GM19099 (cell line): ENCODE results near the gene ZNF593.
A peak's percentile ranks its signal among the peaks of the same experiment; 100 is the strongest.

Experiments
- POLR2A ChIP-seq: IDR thresholded peaks from 3 replicates; pipeline ENCODE4 v1.6.1; 2011; ENCODE audit warnings: low read depth; ENCODE audit not compliant: insufficient read length; ENCODE audit errors: extremely low read depth

Gene ZNF593

DNA sequence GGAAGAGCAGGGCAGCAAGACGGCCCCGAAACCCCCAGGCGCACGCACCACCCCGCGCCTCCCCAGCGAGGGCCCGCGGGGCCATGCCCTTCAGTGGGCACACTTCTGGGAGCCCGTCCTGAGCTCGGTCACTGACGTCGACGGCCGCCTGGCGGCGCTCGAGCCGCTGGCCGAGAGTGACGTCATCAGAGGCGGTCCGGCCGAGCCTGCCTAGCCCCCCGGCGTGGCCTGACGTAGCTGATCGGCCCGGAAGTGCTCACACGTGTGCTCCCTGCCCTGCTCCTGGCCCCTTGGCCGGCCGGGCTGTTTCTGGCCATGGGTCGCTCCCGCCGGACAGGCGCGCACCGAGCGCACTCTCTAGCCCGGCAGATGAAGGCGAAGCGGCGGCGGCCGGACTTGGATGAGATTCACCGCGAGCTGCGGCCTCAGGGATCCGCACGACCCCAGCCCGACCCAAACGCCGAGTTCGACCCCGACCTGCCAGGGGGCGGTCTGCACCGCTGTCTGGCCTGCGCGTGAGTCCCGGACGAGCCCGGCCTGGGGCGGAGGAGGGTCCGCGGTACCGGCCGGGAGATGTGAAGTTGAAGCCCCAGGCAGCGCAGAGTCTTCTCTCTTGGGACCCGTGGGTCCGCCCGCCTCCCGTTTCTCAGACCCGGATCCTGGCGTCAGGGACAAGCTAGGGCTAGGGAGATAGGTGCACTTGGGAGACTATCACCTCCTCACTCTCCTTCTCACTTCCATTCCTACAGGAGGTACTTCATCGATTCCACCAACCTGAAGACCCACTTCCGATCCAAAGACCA lies at the start of gene ZNF593:
ZNF593 (plus strand) TSS at position 240 of the 803 bp plus-strand sequence; CDS start at position 316, 76 bp downstream.
- TF ChIP-seq POLR2A, result peak; percentile 85

DNA sequence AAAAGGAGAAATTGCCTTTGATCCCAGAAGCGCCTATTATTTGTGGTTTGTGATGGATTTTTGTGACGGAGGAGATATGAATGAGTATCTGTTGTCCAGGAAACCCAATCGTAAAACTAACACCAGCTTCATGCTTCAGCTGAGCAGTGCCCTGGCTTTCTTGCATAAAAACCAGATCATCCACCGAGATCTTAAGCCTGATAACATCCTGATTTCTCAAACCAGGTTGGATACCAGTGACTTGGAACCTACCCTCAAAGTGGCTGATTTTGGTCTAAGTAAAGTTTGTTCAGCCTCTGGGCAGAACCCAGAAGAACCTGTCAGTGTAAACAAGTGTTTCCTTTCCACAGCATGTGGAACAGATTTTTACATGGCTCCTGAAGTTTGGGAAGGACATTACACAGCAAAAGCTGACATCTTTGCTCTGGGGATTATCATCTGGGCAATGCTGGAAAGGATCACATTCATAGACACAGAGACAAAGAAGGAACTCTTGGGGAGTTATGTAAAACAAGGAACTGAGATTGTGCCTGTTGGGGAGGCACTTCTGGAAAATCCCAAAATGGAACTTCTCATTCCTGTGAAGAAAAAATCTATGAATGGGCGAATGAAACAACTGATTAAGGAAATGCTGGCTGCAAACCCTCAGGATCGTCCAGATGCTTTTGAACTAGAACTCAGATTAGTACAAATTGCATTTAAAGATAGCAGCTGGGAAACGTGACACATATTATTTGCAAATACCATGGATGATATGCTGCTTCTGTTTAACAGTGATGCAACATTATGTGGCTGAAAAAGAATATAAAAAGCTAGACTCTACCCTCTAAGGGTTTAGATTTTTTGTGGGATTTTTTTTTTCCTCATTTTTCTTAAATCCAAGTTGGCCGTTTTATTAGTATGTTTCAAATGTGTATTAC lies 47.6 kb upstream of the ZNF593 start:
- TF ChIP-seq POLR2A, result no peak

DNA sequence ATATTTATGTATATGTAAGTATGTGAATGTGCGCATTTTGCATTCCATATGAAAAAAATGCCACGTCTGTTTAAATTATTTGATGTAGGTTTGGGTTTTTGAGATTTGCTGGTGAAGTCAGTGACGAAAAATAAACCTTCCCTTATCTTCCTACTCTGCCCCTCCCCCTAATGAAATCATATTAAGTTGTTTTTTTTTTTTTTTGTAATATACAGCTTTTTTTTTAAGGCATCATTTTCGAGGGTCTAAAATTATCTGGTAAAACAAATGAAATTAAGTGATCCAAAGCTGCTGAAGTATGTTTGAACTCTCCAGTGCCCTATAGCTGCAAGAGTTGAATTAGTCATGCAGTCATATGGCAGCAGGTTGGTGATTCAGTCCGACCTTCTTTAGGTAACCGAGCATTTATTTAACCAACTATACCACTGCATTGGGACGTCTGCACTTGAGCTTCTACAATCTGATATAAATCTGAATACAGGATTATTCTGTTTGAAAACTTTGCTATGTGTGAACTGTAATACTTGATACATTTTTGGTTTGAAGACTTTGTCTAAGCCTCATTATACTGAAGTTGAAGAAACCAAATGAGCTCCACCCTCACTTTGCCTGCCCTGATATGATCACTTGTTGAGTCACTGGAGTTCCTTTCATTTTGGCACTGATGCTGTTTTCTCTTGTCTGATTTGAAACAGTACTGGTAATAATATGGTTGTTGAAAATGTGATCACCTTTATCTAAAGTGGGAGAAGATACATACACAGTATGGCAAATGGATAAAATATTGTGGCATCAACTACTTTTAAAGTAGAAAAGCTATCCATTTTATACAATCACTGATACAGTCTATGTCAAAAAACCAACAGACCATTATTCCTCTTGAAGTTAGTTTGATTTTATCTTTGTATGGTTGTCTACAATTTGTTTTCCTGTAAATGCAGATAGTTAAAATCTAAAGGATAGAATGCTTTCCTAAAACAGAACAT lies 46.4 kb upstream of the ZNF593 start:
- TF ChIP-seq POLR2A, result no peak

DNA sequence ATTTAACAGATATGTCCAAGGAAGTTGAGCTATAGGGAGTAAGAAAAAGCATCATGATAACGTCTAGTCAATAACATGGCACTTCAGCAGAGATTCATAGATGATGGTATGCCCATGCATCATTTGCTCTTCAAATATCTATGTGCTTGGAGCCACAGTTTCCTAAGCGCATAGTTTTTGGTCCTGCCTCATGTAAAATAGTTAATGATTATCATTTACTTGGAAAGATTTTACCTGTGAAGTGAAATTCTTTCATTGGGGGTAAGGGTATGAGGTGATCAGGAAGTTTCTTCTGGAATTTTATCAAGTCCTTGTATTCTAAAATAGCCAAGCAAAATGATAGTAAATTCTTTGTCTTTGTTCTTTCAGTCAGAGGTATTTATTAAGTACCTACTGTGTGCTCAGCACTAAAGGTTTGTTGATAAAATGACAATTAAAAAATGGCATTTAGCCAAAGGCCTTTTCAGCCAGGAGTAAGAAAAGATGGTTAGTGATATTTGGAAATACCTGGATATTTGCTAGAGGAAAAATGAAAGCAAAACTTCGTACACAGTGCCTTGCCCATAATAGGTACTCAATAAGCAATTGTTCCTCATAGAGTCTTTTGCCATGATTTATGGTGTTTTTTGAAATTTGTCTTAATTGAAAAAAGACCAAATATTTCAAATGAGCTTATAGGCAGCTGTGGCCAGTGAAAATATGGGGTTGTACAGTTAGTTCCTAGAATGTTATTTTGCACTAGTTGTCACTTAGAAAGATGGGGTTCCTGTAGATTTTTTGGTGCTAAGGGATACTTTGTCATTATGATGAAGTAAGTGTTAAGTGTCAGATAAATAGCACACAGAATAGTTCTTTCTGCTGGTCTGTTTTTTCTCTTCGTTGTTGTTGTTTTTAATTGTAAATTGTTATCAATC lies 45.0 kb upstream of the ZNF593 start:
- TF ChIP-seq POLR2A, result no peak

DNA sequence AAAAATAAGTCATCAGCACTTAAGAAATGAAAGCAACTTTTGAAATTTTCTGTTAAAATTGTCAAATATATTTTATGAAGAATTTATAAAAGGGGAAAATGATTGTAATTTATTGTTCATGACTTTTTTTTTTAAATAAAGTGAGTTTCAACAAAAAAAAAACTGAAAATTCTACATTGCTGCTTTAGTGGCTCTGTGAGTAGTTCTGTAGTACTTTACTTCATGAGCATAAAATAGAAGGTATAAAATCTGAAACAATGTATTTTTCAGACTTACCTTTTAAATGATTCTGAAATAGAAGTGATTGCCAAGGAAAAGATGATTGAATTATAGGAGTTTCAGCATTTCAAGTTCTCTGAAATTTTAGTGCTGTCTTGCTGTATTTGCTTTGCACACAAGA lies 44.3 kb upstream of the ZNF593 start:
- no peak for TF ChIP-seq POLR2A

DNA sequence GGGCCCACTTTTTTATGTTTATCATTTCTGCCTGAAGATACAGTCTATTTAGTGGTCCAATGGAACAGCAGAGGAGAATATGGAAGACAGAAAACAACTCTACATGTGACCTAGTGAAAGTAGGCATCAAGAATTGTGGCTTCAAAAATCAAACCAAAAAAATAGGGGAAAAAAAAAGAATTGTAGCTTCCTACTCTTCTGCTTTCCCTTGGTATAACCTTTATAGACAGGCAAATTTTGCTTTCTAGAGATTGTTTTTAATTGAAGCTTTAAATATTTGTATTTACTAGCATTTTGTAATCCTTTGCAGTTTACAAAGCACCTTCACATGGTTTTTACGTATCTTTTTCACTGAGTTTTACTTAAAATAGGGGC lies 43.8 kb upstream of the ZNF593 start:
- no peak for TF ChIP-seq POLR2A

DNA sequence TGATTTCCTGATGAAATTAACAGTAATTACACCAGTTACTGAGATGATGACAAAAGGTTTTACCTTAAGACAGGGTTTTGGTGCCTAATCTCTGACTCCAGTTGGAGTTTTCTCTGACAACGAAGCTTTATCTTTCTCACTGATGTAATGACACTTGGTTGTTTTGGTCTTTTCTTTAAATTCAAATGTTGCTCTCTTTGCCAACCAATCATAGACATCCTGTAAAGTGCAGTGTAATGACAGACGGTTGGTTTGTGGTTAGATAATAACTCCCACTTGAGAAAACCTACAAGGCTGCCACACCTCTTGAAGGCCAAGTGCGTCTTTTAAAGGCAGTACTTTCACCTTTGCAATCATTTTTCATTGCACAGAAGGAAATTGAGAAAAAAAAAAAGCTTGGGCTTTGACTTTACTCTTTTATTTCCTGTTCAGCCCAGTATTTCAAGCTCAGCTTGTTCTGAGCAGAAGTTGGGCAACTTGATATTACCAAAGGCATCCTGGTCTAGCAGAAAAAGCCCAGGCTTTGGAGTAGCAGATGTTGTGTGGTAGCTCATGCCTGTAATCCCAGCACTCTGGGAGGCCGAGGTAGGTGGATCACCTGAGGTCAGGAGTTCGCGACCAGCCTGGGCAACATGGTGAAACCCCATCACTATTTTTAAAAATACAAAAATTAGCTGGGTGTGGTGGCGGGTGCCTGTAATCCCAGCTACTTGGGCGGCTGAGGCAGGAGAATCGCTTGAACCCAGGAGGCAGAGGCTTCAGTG lies 43.2 kb upstream of the ZNF593 start:
- no peak for TF ChIP-seq POLR2A

DNA sequence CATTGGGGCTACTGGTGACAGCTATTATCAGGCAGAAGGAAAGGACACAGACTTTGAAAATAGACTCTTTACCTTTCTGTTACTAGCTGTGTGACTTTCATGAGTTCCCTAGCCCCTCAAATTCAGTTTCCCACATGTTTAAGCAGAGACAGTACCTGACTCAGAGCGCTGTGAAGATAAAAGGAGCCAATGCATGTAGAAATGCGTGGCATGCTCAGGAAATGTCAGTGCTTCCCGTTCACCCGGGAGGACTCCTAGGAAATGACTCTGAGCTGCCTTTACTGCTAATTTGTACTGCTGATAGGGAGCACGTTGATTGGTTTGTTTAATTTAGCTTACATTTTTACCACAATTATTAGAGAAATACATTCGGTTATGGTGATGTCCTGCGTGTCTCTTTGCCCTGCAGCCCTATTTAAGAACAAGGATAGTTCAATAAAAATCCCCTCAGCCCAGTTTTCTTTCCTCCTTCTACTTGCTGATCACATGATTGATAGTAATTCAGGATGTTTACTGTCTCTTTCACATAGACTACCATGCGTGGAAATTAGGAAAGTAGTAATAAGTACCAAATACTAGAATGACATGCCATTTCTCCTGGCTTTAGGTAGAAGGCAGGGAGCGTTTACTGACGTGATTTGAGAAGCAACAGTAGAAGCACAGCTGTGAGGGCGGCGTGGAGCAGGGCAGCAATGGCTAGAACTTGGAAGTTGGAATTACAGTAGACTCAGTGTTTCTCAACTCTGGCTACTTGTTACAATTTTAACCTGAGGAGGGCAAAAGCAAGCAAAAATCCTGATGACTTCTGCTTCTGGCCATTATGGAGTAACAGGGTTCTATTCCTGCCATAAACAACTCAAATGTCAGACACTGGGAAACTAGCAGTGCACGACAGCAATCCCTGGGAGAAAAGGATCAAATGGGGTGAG lies 42.2 kb upstream of the ZNF593 start:
- TF ChIP-seq POLR2A, result no peak

DNA sequence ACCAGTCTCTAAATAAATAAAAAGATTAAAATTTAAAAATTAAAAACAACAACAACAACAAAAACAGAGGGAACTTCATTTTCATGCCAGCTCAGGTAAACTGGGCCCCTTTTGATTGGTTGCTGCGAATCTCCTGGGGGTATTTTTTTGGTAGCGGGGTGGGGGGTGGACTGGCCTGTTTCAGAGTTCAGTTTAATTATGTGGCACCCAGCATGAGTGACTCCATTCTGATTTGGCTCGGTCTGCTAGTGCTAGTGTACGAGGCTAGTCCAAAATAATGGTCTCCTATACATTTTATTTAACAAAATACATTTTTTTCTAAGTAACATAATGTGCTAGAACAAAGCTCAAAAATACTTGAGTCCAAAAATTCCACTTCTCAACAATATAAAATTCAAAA lies 39.9 kb upstream of the ZNF593 start:
- no peak for TF ChIP-seq POLR2A

DNA sequence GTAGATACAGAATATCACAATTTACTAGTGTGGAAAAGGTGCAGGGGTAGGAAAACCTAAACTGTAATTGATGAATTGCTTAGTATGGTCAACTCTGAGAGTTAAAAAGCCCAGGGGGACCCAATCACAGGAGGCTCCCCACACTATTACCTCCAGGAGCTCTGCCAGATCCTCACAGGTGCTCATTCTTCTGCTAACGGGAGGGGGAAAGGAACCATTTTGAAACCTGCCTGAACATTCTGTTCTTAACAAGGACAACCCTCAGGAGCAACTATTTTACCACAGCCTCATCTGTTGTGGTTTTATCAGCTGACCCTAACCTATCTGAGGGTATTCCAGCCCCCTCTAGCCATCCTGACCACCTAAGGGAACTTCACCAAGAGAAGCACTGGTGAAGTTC lies 39.0 kb upstream of the ZNF593 start:
- no peak for TF ChIP-seq POLR2A

DNA sequence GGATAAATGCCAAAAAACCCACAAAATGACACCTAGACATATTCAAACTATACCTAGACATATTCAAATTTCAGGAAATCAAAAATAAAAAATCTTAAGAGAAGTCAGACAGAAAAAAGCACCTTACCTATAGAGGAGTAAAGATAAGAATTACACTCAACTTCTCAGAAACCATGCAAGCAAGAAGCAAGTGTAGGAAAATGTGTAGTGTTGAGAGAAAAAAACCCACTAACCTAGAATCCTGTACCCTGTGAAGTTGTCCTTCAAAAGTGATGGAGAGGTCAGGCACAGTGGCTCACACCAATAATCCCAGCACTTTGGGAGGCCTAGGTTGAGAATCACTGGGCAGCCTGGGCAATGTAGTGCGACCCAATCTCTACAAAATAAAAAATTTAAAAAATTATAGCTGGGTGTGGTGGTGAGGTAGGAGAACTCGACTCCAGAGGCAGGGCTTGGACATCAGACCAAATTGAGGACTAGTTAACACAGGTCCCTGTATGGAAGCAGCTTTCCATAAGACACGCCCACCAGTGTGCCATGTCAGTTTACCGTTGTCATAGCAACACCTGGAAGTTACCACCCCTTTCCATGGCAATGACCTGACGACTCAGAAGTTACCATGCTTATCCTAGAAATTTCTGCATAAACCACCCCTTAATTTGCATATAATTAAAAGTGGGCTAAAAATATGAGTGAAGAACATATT lies 37.4 kb upstream of the ZNF593 start:
- TF ChIP-seq POLR2A, result no peak
